MM.1S (cell line): ENCODE results near the gene AXL.
A peak's percentile ranks its signal among the peaks of the same experiment; 100 is the strongest.

Experiments used
- DNase-seq: peaks from one replicate; pipeline ENCODE4 v3.0.0-alpha.2; 2015
- H2AFZ ChIP-seq: fragments of 300-600 bp; sonication (generic); 2 replicates; pipeline ENCODE4 v1.6.0; 2016; ENCODE audit warnings: antibody characterized with exemption, low read length
- H3F3A ChIP-seq: fragments of 300-600 bp; sonication (generic); 2 replicates; pipeline ENCODE4 v1.6.1; 2016; ENCODE audit warnings: mild to moderate bottlenecking, antibody characterized with exemption, low read length, moderate library complexity, mixed read lengths; ENCODE audit not compliant: insufficient read depth
- H3K27ac ChIP-seq: fragments of 300-600 bp; sonication (generic); 2 replicates; pipeline ENCODE4 v1.5.1; 2016; ENCODE audit warnings: mild to moderate bottlenecking, low read length
- H3K27me3 ChIP-seq: fragments of 300-600 bp; sonication (generic); replicated peaks from 2 replicates; pipeline ENCODE4 v1.6.0; 2016; ENCODE audit warnings: low read length; ENCODE audit not compliant: insufficient read depth
- H3K36me3 ChIP-seq: fragments of 300-600 bp; sonication (generic); replicated peaks from 2 replicates; pipeline ENCODE4 v1.6.1; 2016; ENCODE audit warnings: mild to moderate bottlenecking, low read length, mixed read lengths; ENCODE audit not compliant: insufficient read depth
- H3K4me1 ChIP-seq: fragments of 300-600 bp; sonication (generic); 2 replicates; pipeline ENCODE4 v1.6.1; 2016; ENCODE audit warnings: low read length, mixed read lengths
- H3K4me2 ChIP-seq: fragments of 300-600 bp; sonication (generic); 2 replicates; pipeline ENCODE4 v1.6.0; 2016; ENCODE audit warnings: low read depth, low read length
- H3K4me3 ChIP-seq: fragments of 300-600 bp; sonication (generic); 2 replicates; pipeline ENCODE4 v1.5.1; 2016; ENCODE audit warnings: low read length, mixed read lengths
- H3K79me2 ChIP-seq: fragments of 300-600 bp; sonication (generic); 2 replicates; pipeline ENCODE4 v1.6.1; 2016; ENCODE audit warnings: mixed run types, low read length, mixed read lengths
- H3K9ac ChIP-seq: fragments of 300-600 bp; sonication (generic); 2 replicates; pipeline ENCODE4 v1.6.1; 2016; ENCODE audit warnings: low read length, mixed read lengths
- H3K9me2 ChIP-seq: fragments of 300-600 bp; sonication (generic); replicated peaks from 2 replicates; pipeline ENCODE4 v1.6.1; 2016; ENCODE audit warnings: mild to moderate bottlenecking, low read length, mixed read lengths; ENCODE audit not compliant: insufficient read depth
- H3K9me3 ChIP-seq: fragments of 300-600 bp; sonication (generic); replicated peaks from 2 replicates; pipeline ENCODE4 v1.6.1; 2016; ENCODE audit warnings: mild to moderate bottlenecking, low read length, mixed read lengths; ENCODE audit not compliant: insufficient read depth
- H4K20me1 ChIP-seq: fragments of 300-600 bp; sonication (generic); 2 replicates; pipeline ENCODE4 v1.6.1; 2016; ENCODE audit warnings: mild to moderate bottlenecking, low read length, moderate library complexity, mixed read lengths; ENCODE audit not compliant: insufficient read depth
- CTCF ChIP-seq: fragments of 300-600 bp; sonication (generic); IDR thresholded peaks from 2 replicates; pipeline ENCODE4 v1.5.1; 2016; ENCODE audit warnings: antibody characterized with exemption, low read length, mixed read lengths
- EZH2 ChIP-seq: fragments of 300-600 bp; sonication (generic); optimal IDR thresholded peaks from 2 replicates; pipeline ENCODE3; 2017; ENCODE audit warnings: low read depth, mild to moderate bottlenecking, antibody characterized with exemption, low read length, mixed read lengths
- EZH2phosphoT487 ChIP-seq: fragments of 300-600 bp; sonication (generic); IDR thresholded peaks from 2 replicates; pipeline ENCODE4 v1.6.1; 2018; ENCODE audit warnings: antibody characterized with exemption, low read length

AXL gene

GRCh38 chr19:41263850-41264580 is 45.0 kb downstream of the AXL start, which contains the start of gene HNRNPUL1:
HNRNPUL1 (plus strand) TSS chr19:41264372; CDS start chr19:41264504, 132 bp downstream.
- peaks cover 10% of the 10 kb centered on the region; the same call in 1 of the 2 replicates for H3K4me1 ChIP-seq
- H3K36me3 ChIP-seq, result peaks cover 8% of the 10 kb centered on the region; the same call in 1 of the 2 replicates
- no peaks in the 10 kb centered on the region for H3K9me3 ChIP-seq
- H3K4me2 ChIP-seq, result peak within 1 kb of the TSS; percentile 78
- peak within 1 kb of the TSS; percentile 100 for H3K9ac ChIP-seq
- peaks cover 48% of the 10 kb centered on the region for H3K79me2 ChIP-seq
- H3K27me3 ChIP-seq, result peaks cover 27% of the 10 kb centered on the region
- H3F3A ChIP-seq, result peaks cover 15% of the 10 kb centered on the region; the same call in 1 of the 2 replicates
- DNase-seq, result peak; percentile 100
- no peaks in the 10 kb centered on the region for H3K9me2 ChIP-seq
- H4K20me1 ChIP-seq, result 0 out of 2 replicates have a peak, but pooled peaks cover 2% of the 10 kb centered on the region
- peak within 1 kb of the TSS; percentile 98 for H3K27ac ChIP-seq
- peak within 1 kb of the TSS; percentile 93 for H3K4me3 ChIP-seq
- H2AFZ ChIP-seq, result peak within 1 kb of the TSS; percentile 51; the same call in 1 of the 2 replicates
- TF ChIP-seq CTCF, result peak; percentile 32
- no peak for TF ChIP-seq EZH2

DNA sequence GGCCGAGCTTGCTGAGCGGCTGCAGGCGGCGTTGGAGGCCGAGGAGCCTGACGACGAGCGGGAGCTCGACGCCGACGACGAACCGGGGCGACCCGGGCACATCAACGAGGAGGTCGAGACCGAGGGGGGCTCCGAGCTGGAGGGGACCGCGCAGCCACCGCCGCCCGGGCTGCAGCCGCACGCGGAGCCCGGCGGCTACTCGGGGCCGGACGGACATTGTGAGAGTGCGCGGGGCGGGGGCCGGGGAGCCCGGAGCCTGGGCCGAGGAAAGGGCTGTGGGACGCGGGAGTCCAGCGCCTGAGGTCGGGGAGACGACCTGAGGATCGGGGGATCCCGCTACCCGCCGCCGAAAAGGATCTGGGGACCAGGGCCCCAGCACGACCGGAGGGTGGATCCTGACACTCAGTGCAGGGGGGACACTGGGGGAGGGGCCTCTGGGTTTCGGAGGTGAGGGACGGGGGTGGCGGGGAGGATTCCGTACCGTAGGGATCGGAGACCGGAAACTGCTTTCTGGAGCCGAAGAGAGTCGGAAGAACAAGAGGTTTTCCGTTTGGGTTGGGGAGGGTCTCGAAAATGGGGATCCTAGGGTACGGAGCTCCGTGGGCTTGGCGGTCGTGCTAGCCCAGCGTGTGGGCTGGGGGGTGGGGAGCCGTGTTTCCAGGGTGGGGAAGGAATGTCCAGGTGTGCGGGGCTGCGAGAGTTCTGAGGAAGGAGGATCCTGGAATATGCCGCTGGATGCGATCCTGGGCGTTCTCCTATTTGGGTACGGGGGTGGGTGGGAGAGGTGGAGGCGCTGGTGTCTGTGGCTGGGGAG is 45.8 kb downstream of the AXL start:
- H3F3A ChIP-seq, result peaks cover 15% of the 10 kb centered on the region; the same call in 1 of the 2 replicates
- peak overlapping the region; percentile 97 for H3K27ac ChIP-seq
- no peaks in the 10 kb centered on the region for H3K9me2 ChIP-seq
- H3K9ac ChIP-seq, result peak overlapping the region; percentile 100
- TF ChIP-seq CTCF (no peak), EZH2phosphoT487 (no peak), EZH2 (no peak)
- H3K79me2 ChIP-seq, result peaks cover 56% of the 10 kb centered on the region
- peaks cover 19% of the 10 kb centered on the region for H3K27me3 ChIP-seq
- H4K20me1 ChIP-seq, result 0 out of 2 replicates have a peak, but pooled peaks cover 2% of the 10 kb centered on the region
- DNase-seq, result peak; percentile 55
- H3K9me3 ChIP-seq, result no peaks in the 10 kb centered on the region
- H2AFZ ChIP-seq, result peak overlapping the region; percentile 51; the same call in 1 of the 2 replicates
- H3K4me1 ChIP-seq, result peaks cover 10% of the 10 kb centered on the region; the same call in 1 of the 2 replicates
- peak overlapping the region; percentile 93 for H3K4me3 ChIP-seq
- peaks cover 8% of the 10 kb centered on the region; the same call in 1 of the 2 replicates for H3K36me3 ChIP-seq
- peak overlapping the region; percentile 78 for H3K4me2 ChIP-seq

GRCh38 chr19:41265395-41266153 is 46.6 kb downstream of the AXL start:
- peaks cover 8% of the 10 kb centered on the region; the same call in 1 of the 2 replicates for H3K36me3 ChIP-seq
- 0 out of 2 replicates have a peak, but pooled peaks cover 2% of the 10 kb centered on the region for H4K20me1 ChIP-seq
- DNase-seq, result peak; percentile 10
- peaks cover 15% of the 10 kb centered on the region; the same call in 1 of the 2 replicates for H3F3A ChIP-seq
- peak overlapping the region; percentile 100 for H3K9ac ChIP-seq
- no peaks in the 10 kb centered on the region for H3K9me2 ChIP-seq
- H3K79me2 ChIP-seq, result peaks cover 57% of the 10 kb centered on the region
- no peak overlapping the region for H2AFZ ChIP-seq
- peak overlapping the region; percentile 93 for H3K4me3 ChIP-seq
- peaks cover 10% of the 10 kb centered on the region; the same call in 1 of the 2 replicates for H3K4me1 ChIP-seq
- TF ChIP-seq EZH2phosphoT487, result no peak
- H3K27me3 ChIP-seq, result peaks cover 14% of the 10 kb centered on the region
- H3K27ac ChIP-seq, result peak overlapping the region; percentile 97
- H3K9me3 ChIP-seq, result no peaks in the 10 kb centered on the region
- H3K4me2 ChIP-seq, result peak overlapping the region; percentile 78
